ENCODE data around the gene ENG. TPM values are rescaled to one million over a fixed set of nuclear protein-coding genes. Genes with fewer than 3 reads are reported as not detected.
A peak's percentile ranks its signal among the peaks of the same experiment; 100 is the strongest.
"Not testable (repeated sequence)": the region's sequence is repeated elsewhere in the genome, so short reads cannot be mapped to it uniquely, and the experiment has no call there.

Gene ENG
- total RNA-seq, 6 experiments from 2014 or later, result 27.4 to 90.1 (median 54.1) TPM

- intact Hi-C loops (cut with DNase I), result no loop called here
- ATAC-seq, result peak in 1 of 4 donors; percentile 15
- Histone ChIP-seq H3K9me3 (no peaks in the 10 kb centered on the region), H3K4me1 (no peaks in the 10 kb centered on the region), H3K4me3 (no peak overlapping the region), H3K27me3 (no peaks in the 10 kb centered on the region), H3K27ac (no peak overlapping the region), H3K36me3 (peaks cover 6 to 30% (median 14%) of the 10 kb centered on the region in 4 donors)
- no peak for DNase-seq
- TF ChIP-seq CTCF (IDR thresholded peaks at IDR 0.05), result no peak
- no peak for TF ChIP-seq POLR2A (IDR thresholded peaks at IDR 0.05)
- 100% methylated on average over 2 of the region's 7 CpGs for WGBS (ENCODE audit: insufficient coverage, low coverage, low lambda C conversion rate, missing lambda C conversion rate)
These were observed 29.5 kb upstream of the ENG start for GRCh38 chr9:127883959-127884358.

GRCh38 chr9:127881715-127882114, 27.3 kb upstream of the ENG start:
- peaks cover 3 to 15% (median 6%) of the 10 kb centered on the region in 4 donors for H3K36me3 ChIP-seq
- ATAC-seq; H3K27me3 ChIP-seq; intact Hi-C loops (cut with DNase I); H3K27ac ChIP-seq; DNase-seq; H3K9me3 ChIP-seq; H3K4me3 ChIP-seq: not testable (repeated sequence)
- WGBS (ENCODE audit: insufficient coverage, low coverage, low lambda C conversion rate, missing lambda C conversion rate), result 73% methylated on average over 3 of the region's 3 CpGs
- H3K4me1 ChIP-seq, result peaks cover 0 to 10% (median 4%) of the 10 kb centered on the region in 4 donors

- no peak for DNase-seq
- Histone ChIP-seq H3K9me3 (no peaks in the 10 kb centered on the region), H3K4me1 (peaks cover 0 to 18% (median 9%) of the 10 kb centered on the region in 4 donors), H3K36me3 (peaks cover 0 to 5% (median 0%) of the 10 kb centered on the region in 4 donors), H3K4me3 (no peak overlapping the region), H3K27me3 (no peaks in the 10 kb centered on the region), H3K27ac (no peak overlapping the region)
- WGBS (ENCODE audit: insufficient coverage, low coverage, low lambda C conversion rate, missing lambda C conversion rate), result 65% methylated on average over 6 of the region's 8 CpGs
- no peak for ATAC-seq
- no peak for TF ChIP-seq CTCF (IDR thresholded peaks at IDR 0.05)
- TF ChIP-seq POLR2A (IDR thresholded peaks at IDR 0.05), result no peak
- intact Hi-C loops (cut with DNase I), result no loop called here
These were observed 25.7 kb upstream of the ENG start for GRCh38 chr9:127880143-127880542.

- H3K4me1 ChIP-seq, result peaks cover 0 to 25% (median 12%) of the 10 kb centered on the region in 4 donors
- no peak overlapping the region for H3K4me3 ChIP-seq
- no peak overlapping the region for H3K27ac ChIP-seq
- TF ChIP-seq CTCF (IDR thresholded peaks at IDR 0.05) (no peak), POLR2A (IDR thresholded peaks at IDR 0.05) (no peak)
- intact Hi-C loops (cut with DNase I), result loop anchor here (10.0 kb wide), 2 partner anchors 64 to 144 kb away; partner anchors contain the start of gene TOR2A (in 1 of the 2)
- no peaks in the 10 kb centered on the region for H3K36me3 ChIP-seq
- DNase-seq (no peak), ATAC-seq (no peak)
- no peaks in the 10 kb centered on the region for H3K9me3 ChIP-seq
- H3K27me3 ChIP-seq, result no peaks in the 10 kb centered on the region
- WGBS (ENCODE audit: insufficient coverage, low coverage, low lambda C conversion rate, missing lambda C conversion rate), result 70% methylated on average over 8 of the region's 8 CpGs
These were observed 24.4 kb upstream of the ENG start for GRCh38 chr9:127878652-127879390.

- Histone ChIP-seq H3K4me1 (peaks cover 0 to 29% (median 14%) of the 10 kb centered on the region in 4 donors), H3K27ac (no peak overlapping the region), H3K36me3 (no peaks in the 10 kb centered on the region), H3K4me3 (peak overlapping the region; percentile 63 to 73 (median 70)), H3K9me3 (no peaks in the 10 kb centered on the region), H3K27me3 (no peaks in the 10 kb centered on the region)
- ATAC-seq (no peak), DNase-seq (no peak)
- TF ChIP-seq POLR2A (IDR thresholded peaks at IDR 0.05), result no peak
- no peak for TF ChIP-seq CTCF (IDR thresholded peaks at IDR 0.05)
- intact Hi-C loops (cut with DNase I), result loop anchor here (10.0 kb wide), 2 partner anchors 63 to 143 kb away; partner anchors contain the start of gene TOR2A (in 1 of the 2)
- WGBS (ENCODE audit: insufficient coverage, low coverage, low lambda C conversion rate, missing lambda C conversion rate), result 71% methylated on average over 11 of the region's 18 CpGs
These were observed 23.7 kb upstream of the ENG start for GRCh38 chr9:127878001-127878651.
